T-helper 1 cell treated with Interleukin-12 subunit alpha and Interleukin-12 subunit beta and Interleukin-4 antibody, amounts not matched to agents 30 ng/mL and 1 ng/mL, for 36 hours (primary cell): ENCODE results near the gene VCAN. TPM values are rescaled to one million over a fixed set of nuclear protein-coding genes. Genes with fewer than 3 reads are reported as not detected.

Experiments used
- intact Hi-C: fragments of 100-400 bp; cut with micrococcal nuclease; formaldehyde crosslinking; loops from one replicate; pipeline ENCODE4 v1.15.1; 2024
- total RNA-seq: library from RNA; stranded (reverse); gene quantifications from 2 replicates; pipeline ENCODE4 v1.2.3, GENCODE V29; 2022

Gene VCAN
- total RNA-seq, 1 donor from 2014 or later: 1.0 TPM

DNA sequence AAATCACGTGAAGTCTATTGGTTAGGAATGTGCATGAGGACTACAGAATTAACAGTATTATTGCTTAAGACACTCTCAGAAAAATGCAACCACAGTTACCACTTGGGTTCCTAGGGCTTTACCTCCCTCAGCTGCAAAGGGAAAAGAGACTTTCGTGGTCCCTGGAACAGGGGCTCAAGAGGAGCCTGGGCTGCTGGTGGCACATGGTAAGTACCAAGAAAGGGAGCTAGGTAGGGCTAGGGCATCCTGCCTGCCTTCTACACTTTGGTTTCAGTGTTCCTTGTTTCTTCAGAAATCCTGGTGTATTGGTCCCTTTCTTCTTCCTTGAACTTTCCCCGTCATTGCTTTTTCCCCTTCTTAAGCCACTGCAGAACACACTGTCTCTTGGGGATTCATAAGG lies 7.3 kb upstream of the VCAN start:
- intact Hi-C loops: no loop called here

DNA sequence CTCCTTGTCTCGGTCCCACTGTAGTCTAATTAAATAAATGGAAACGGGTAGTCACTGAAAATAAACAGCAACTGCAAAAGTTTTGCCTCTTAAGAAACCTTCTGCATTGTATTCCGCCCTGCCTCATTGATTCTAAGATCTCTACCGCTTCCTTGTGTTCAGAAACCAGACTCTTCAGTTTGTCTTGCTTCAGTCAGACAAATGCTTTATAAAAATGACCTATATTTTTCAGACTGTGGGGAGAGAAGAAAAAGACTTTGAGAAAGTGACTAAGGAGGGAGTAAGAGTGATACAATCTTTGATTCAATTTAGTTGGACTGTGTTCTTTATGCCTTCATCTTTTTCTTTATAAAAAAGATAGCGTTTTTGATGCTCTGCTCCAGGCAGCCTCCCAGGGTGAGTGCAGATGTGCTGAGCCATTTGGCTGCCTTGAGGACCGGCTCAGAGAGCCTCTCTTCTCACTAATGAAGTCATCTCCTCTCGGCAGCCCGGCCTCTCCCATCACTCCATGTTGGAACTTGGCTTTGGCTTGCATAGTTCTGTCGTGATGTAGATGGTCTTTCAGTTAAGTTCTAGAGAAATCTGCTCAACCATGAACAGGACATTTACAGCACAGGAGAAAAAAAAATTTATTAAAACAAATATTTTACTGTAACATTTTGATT lies 4.0 kb upstream of the VCAN start:
- intact Hi-C loops: no loop called here

DNA sequence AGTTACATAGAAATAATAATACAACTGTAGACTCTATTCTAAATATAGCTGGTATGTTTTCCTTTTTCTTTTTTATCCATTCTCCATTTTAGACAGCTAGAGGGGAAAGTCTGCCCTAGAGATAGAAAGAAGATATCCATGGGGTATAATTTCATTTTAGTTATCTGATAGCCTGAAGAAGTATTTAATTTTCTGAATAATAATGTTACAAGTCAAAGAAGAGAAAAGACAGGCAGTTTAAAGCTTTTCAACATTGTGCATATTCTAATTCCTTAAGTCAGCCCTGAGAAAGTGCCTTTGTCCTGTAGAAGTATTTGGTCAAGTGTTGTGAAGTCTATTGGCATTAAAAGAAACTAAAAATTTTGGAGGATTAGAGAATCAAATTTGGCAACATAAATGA lies 2.5 kb upstream of the VCAN start:
- intact Hi-C loops: no loop called here

DNA sequence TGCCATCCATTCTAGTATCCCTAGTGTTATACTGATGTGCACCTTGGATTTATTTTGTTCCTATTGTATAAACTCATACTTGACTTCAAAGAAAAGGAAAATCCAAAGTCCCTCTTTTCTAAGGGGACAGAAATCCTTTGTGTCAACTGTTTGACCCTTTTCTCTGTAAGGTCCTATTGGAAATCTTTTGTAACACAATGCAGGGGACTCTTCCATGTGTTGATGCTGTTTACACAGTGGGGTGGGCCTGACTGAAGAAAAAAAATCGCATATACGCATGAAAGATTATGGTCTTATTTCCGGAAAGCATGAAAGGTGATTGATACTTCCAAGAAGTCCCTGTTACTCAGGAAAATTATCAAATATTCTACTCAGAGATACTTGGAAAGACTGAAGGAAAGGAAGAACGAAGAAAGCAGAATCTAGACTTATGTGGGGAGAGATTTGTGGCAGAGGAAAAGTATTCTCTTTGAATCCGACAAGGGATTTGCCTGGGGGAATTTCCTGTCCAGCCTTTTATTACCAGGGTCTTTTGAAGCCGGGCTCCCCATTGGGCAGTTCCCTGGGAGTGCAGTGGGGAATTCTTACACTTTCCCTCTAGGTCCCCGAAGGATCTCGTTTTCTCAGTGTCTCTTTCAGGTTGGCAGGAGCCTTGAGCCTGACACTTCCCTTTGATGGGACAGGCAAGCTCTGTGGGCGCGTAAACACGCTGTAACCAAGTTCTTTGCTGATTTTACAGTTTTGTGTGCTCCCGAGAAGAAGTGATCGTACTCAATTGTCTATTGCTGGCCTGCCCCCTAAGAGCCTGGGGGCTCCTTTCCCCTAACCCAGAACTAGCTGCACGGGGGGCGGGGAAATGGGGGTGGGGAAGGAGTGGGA lies 779 bp upstream of the VCAN start:
- intact Hi-C loops: no loop called here

GRCh38 chr5:83472213-83472507 lies 616 bp downstream of the VCAN start:
- intact Hi-C loops: loop anchor here (2.0 kb wide), 1 partner anchor 41 kb away; no protein-coding TSS in a partner anchor

- intact Hi-C loops: loop anchor here (1.0 to 2.0 kb wide), 5 partner anchors 42 to 1160 kb away; partner anchors contain the start of genes TMEM167A and XRCC4
These were observed 1.2 kb downstream of the VCAN start for GRCh38 chr5:83472508-83473345.

GRCh38 chr5:83473346-83474160 lies 2.0 kb downstream of the VCAN start:
- intact Hi-C loops: loop anchor here (1.0 to 2.0 kb wide), 5 partner anchors 43 to 1161 kb away; partner anchors contain the start of genes TMEM167A and XRCC4

DNA sequence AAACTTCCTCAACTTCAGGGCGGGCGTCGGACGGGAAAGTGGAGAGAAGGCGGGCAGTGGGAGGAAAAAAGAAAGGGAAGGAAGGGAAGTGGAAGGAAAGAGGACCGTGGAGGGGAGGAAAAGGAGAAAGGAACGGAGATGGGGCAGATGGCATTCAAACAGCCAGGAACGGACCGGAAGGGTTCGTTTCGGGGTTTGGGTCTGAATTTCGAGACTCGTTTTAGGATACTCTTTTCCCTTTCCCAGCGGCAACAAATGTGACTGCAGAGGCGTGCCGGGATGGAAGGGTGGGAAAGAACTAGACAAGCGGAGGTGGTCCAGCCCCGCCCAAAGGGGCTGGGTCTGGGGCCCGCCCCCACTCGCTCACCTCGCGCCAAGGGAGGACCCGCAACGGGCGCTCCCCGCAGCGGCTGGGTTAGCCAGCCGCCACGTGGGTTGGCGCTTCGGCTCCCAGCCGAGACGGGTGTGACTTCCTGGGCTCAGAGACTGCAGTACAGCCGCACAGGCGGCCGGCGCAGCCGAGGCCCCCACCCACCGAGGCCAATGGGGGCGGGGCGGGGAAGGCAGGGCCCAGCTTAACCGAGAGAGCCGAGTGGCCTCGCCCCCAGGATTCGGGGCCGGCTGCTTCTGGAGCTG lies 2.7 kb downstream of the VCAN start:
- intact Hi-C loops: no loop called here

GRCh38 chr5:83474991-83475390 lies 3.4 kb downstream of the VCAN start:
- intact Hi-C loops: no loop called here

DNA sequence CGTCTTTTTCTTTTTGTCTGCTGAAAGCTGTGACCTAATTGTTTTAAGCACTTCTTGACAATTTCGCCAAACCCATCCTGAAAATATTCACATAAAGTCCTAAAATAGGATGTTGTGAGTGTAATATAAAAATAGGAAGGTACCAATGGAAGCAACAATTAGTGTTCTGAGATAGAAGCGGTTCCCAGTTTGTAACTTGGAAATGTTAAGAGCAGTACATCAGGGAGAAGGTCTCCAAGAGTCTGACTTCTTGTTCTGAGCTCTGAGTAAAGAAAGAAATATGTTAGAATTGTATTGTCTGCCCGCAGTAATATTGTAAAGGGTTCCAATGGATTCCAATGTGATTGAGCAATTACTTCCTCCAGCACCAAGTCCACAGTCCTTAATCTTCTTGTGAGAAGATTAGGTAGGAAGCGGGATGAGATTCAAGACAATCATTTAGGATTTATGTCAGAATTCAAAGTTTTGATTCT lies 3.9 kb downstream of the VCAN start:
- intact Hi-C loops: no loop called here

DNA sequence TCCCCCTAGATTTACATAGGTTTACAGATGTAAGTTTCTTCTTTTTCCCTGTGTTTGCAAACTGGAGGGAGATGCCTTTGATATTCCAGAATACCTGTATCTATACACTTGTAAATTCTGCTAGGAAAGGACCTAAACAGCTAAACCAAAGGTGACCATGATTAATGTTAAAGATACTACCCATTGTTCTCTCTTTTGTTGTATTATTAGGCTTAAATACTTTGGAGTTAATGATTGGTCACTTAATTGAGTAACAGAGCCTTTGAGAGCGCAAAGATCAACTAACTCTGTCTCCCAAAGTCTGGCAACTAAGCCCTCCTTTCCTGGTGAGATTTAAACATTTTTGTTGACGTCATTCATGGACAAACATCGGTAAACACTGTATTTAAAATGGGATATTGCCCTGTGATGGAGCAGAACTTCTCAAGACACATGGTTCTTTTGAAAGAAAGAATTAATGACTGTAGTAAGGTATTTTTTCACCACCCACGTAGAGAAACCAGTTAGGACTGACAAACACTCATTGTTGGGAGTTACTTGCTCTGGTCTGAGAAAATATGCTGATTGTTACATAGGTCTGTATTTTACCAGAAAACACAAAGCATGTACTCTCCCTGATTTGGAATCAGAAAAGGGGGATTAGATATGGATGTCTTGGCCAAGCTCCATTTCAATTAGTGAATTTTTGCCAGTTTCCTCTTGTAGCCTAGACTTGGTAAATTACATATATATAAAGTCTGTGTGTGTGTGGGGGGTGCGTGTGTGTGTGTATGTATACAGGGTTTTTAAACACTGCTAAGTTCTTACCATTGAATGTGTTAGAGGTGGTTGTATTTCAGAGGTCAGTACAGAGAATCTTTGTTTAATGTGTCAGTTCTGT lies 4.6 kb downstream of the VCAN start:
- intact Hi-C loops: no loop called here

GRCh38 chr5:83482961-83483360 lies 11.4 kb downstream of the VCAN start:
- intact Hi-C loops: no loop called here

GRCh38 chr5:83484294-83484693 lies 12.8 kb downstream of the VCAN start:
- intact Hi-C loops: no loop called here

- intact Hi-C loops: no loop called here
These were observed 14.3 kb downstream of the VCAN start for GRCh38 chr5:83485842-83486241.

DNA sequence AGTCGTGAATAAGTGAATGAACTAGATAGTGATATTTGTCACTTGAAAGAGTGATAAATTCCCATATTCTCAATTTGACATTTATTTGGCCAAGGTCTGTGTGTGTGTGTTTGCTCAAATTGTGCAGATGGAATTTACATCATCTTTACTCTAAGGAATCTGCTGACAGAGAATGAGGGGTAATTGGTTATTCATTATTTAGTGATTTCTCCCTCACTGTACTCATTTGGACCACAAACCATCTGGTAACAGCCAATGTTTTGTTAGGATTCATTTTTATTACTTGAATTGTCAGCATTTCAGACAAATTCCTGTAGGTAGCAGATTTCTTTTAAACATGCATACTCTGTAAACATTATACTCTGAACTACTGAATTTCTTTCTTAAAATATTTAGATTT lies 15.6 kb downstream of the VCAN start:
- intact Hi-C loops: no loop called here

GRCh38 chr5:83488271-83488670 lies 16.7 kb downstream of the VCAN start:
- intact Hi-C loops: no loop called here

DNA sequence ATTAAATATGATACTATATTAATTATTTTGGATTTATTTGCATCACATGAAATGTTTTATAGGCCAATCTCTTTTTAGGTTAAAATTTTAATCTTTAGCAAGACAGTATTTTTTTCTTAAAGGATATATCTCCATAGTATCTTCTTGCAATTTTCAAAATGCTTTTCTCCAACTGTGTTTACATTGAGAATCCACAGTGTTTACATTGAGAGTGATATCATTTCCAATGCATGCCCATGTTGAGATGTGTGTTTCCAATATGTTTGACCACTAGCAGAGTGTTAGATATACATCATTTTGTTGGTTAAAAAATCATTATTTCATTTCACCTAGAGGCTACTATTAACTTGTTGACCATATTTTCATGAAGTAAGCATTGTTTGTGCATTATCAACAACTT lies 17.3 kb downstream of the VCAN start:
- intact Hi-C loops: no loop called here

- intact Hi-C loops: no loop called here
These were observed 18.7 kb downstream of the VCAN start for GRCh38 chr5:83490203-83490602.

DNA sequence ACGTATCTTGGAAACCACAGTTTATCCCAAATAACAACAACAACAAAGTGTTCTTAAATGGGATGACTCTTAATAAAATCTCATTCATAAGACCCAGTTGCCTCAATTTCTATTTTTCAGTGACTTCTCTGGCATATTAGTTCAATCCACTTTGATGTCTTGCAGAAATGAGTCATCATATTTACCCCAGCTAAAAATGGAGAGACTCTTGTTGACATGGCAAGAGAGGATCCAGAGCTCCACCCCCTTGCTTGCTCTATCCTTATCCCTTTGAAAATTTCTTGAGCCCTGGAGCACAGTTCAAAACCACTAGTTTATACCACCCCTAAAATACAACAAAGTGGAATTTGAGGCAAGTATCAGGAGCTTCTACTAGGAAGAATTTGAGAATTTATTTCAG lies 20.8 kb downstream of the VCAN start:
- intact Hi-C loops: no loop called here
